HL-60 (cell line): ENCODE data around the gene DCLK2.

ENCODE experiments used
- DNase-seq, 2 experiments: peaks; one replicate each; pipeline ENCODE4 v3.0.0-alpha.2; 2010 to 2020; ENCODE audit warnings: low read depth in 1 of 2, low spot score in 1 of 2
- H3K27ac ChIP-seq: fragments of 250-450 bp; sonication (Bioruptor Pico); replicated peaks from 2 replicates; pipeline ENCODE4 v1.5.1; 2020; ENCODE audit warnings: mild to moderate bottlenecking, moderate library complexity
- H3K27me3 ChIP-seq: fragments of 250-450 bp; sonication (Bioruptor Pico); 2 replicates; pipeline ENCODE4 v1.5.1; 2021; ENCODE audit warnings: mild to moderate bottlenecking, moderate library complexity; ENCODE audit not compliant: insufficient read depth, poor library complexity, severe bottlenecking
- H3K4me3 ChIP-seq: replicated peaks from 2 replicates; pipeline ENCODE4 v1.5.1; 2011; ENCODE audit warnings: mild to moderate bottlenecking, control low read depth, low read length; ENCODE audit not compliant: insufficient read depth
- GABPA ChIP-seq: IDR thresholded peaks from 2 replicates; pipeline ENCODE4 v1.6.1; 2012; ENCODE audit warnings: low read depth
- POLR2AphosphoS5 ChIP-seq: IDR thresholded peaks from 2 replicates; pipeline ENCODE4 v1.6.1; 2012; ENCODE audit warnings: low read depth
- REST ChIP-seq: IDR thresholded peaks from 2 replicates; pipeline ENCODE4 v1.6.1; 2012; ENCODE audit warnings: low read depth; ENCODE audit not compliant: insufficient replicate concordance
- SPI1 ChIP-seq: IDR thresholded peaks from 2 replicates; pipeline ENCODE4 v1.6.1; 2012; ENCODE audit warnings: low read depth, mild to moderate bottlenecking, borderline replicate concordance
- TF ChIP-seq, protein P1 (sequence below): IDR thresholded peaks from one replicate; pipeline ENCODE4 v1.5.1; 2011; ENCODE audit warnings: low read length, control low read depth, inconsistent platforms; ENCODE audit not compliant: insufficient read depth

DCLK2 gene

DNA sequence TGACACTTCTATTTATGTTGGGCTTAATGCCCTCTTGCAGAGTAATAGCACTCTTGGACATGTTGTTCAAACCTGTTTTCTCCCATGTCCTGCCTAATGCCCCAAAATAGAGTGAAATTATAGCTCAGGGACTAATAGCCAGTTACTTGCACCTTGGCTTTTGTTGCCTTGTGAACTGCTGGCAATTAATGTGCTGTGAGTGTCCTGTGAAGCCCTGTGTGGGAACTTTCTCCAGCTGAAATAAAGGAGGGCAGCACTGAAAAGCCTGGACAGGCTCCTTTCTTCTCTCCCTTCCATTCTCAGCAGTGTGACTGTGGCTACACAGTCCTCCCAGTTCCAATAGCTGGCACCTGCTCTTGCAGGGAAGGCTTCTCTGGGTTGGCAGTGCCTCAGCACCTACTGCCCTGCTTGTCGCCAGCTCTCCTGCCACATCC is 72.4 kb downstream of the DCLK2 start:
- Histone ChIP-seq H3K4me3 (no peak overlapping the region), H3K27me3 (peaks cover 2% of the 10 kb centered on the region), H3K27ac (no peak overlapping the region)
- DNase-seq = no peak
- TF ChIP-seq GABPA = no peak
- no peak for TF ChIP-seq POLR2AphosphoS5
- TF ChIP-seq SPI1 = no peak
- TF ChIP-seq REST = no peak
- TF ChIP-seq, protein P1, sequence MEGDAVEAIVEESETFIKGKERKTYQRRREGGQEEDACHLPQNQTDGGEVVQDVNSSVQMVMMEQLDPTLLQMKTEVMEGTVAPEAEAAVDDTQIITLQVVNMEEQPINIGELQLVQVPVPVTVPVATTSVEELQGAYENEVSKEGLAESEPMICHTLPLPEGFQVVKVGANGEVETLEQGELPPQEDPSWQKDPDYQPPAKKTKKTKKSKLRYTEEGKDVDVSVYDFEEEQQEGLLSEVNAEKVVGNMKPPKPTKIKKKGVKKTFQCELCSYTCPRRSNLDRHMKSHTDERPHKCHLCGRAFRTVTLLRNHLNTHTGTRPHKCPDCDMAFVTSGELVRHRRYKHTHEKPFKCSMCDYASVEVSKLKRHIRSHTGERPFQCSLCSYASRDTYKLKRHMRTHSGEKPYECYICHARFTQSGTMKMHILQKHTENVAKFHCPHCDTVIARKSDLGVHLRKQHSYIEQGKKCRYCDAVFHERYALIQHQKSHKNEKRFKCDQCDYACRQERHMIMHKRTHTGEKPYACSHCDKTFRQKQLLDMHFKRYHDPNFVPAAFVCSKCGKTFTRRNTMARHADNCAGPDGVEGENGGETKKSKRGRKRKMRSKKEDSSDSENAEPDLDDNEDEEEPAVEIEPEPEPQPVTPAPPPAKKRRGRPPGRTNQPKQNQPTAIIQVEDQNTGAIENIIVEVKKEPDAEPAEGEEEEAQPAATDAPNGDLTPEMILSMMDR = no peak

DNA sequence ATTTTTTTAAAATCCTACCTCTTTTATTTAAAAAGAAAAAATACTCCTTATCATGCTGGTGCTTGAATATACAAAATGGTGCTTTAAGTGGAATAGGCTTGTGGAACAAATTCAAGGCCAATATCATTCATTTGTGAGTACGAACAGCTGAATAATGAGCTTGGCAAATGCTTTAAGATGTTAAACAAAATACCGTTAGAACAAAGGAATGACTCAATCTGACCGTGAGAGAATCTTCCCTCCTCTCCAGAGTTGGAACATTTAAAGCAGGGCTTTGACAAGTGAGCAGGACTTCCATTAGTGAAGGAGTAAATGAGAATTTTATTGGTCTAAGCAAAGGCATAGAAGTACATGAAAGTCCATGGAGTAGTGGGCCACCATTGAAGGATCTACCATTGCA is 74.5 kb downstream of the DCLK2 start:
- Histone ChIP-seq H3K27ac (no peak overlapping the region), H3K4me3 (no peak overlapping the region), H3K27me3 (no peaks in the 10 kb centered on the region)
- no peak for TF ChIP-seq SPI1
- no peak for DNase-seq

DNA sequence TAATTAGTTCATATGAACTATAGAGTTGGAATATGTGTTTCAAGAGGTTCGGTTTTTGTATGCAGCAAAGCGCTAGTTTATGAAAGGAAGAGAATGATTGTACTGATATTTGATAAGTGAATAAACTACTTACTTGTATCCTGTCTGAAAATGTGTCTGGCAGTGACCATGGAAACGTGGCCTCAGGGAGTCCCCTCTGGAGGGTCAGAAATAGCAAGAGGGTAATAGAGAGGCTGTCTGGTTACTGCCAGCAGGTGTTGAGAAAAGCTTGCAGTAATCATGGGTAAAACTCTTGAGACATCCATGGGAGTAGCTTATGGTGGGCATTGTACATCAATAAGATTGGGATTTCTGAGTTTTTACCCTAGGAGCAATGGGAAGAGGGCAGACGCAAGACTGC is 77.1 kb downstream of the DCLK2 start:
- no peak for DNase-seq
- H3K27ac ChIP-seq = no peak overlapping the region
- H3K4me3 ChIP-seq = no peak overlapping the region
- TF ChIP-seq, protein P1 = no peak
- TF ChIP-seq GABPA (no peak), SPI1 (no peak), POLR2AphosphoS5 (no peak), REST (no peak)
- H3K27me3 ChIP-seq = no peaks in the 10 kb centered on the region

DNA sequence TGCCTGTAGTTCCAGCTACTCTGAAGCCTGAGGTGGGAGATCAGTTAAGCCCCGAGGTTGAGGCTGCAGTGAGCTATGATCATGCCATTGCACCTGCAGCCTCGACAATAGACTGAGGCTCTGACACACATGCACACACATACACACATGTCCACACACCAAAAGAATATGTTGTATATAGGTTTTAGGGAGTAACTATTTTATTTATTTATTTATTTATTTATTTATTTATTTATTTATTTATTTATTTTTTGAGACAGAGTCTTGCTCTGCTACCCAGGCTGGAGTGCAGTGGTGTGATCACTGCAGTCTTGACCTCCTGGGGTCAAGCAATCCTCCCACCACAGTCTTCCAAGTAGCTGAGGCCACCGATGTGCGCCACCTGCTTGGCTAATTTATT is 78.3 kb downstream of the DCLK2 start:
- no peak overlapping the region for H3K27ac ChIP-seq
- no peak overlapping the region for H3K4me3 ChIP-seq
- no peaks in the 10 kb centered on the region for H3K27me3 ChIP-seq
- TF ChIP-seq SPI1 (no peak), GABPA (no peak), REST (no peak), POLR2AphosphoS5 (no peak)
- TF ChIP-seq, protein P1 = no peak
- DNase-seq = no peak
